HG03521 (cell line): ENCODE measurements around the gene PNPLA6.
"Not testable (repeated sequence)": the region's sequence is repeated elsewhere in the genome, so short reads cannot be mapped to it uniquely, and the experiment has no call there.

Experiments
- ATAC-seq: cut with Tn5 transposase; IDR thresholded peaks from one replicate; pipeline ENCODE4 v1.9.1; 2021; ENCODE audit warnings: mild to moderate bottlenecking, moderate library complexity; ENCODE audit not compliant: unreplicated experiment

The PNPLA6 gene

GRCh38 chr19:7550987-7551761 lies 15.7 kb downstream of the PNPLA6 start:
- no peak for ATAC-seq

- ATAC-seq: no peak
These were observed 17.3 kb downstream of the PNPLA6 start for GRCh38 chr19:7552781-7553180.

GRCh38 chr19:7554565-7554964 lies 19.0 kb downstream of the PNPLA6 start:
- no peak for ATAC-seq

GRCh38 chr19:7554990-7555864 lies 19.7 kb downstream of the PNPLA6 start:
- ATAC-seq: no peak

GRCh38 chr19:7556696-7557315 lies 21.3 kb downstream of the PNPLA6 start:
- no peak for ATAC-seq

- ATAC-seq: no peak
These were observed 23.1 kb downstream of the PNPLA6 start for GRCh38 chr19:7558667-7559066.

GRCh38 chr19:7559102-7559501 lies 23.6 kb downstream of the PNPLA6 start:
- no peak for ATAC-seq

- ATAC-seq: no peak
These were observed 24.7 kb downstream of the PNPLA6 start for GRCh38 chr19:7560255-7560654.

GRCh38 chr19:7561325-7561724 lies 25.8 kb downstream of the PNPLA6 start:
- no peak for ATAC-seq

GRCh38 chr19:7562646-7563393 lies 27.3 kb downstream of the PNPLA6 start:
- no peak for ATAC-seq

- ATAC-seq: no peak
These were observed 29.3 kb downstream of the PNPLA6 start for GRCh38 chr19:7564866-7565265.

- ATAC-seq: no peak
These were observed 29.8 kb downstream of the PNPLA6 start for GRCh38 chr19:7565332-7565731.

GRCh38 chr19:7570761-7571160 lies 35.2 kb downstream of the PNPLA6 start:
- ATAC-seq: no peak

- no peak for ATAC-seq
These were observed 40.0 kb downstream of the PNPLA6 start for GRCh38 chr19:7575434-7576040.

GRCh38 chr19:7577422-7577821 lies 41.9 kb downstream of the PNPLA6 start:
- ATAC-seq: not testable (repeated sequence)

- ATAC-seq: no peak
These were observed 42.6 kb downstream of the PNPLA6 start for GRCh38 chr19:7578127-7578526.

GRCh38 chr19:7579182-7579581 lies 43.7 kb downstream of the PNPLA6 start:
- no peak for ATAC-seq

- no peak for ATAC-seq
These were observed 46.9 kb downstream of the PNPLA6 start for GRCh38 chr19:7582446-7582845.

GRCh38 chr19:7589822-7590221 lies 54.3 kb downstream of the PNPLA6 start:
- no peak for ATAC-seq

- no peak for ATAC-seq
These were observed 54.7 kb downstream of the PNPLA6 start for GRCh38 chr19:7590256-7590655.
